Adipose tissue (tissue), 3 donors: ENCODE data around the gene TBXAS1. TPM values are rescaled to one million over a fixed set of nuclear protein-coding genes. Genes with fewer than 3 reads are reported as not detected.
"Not testable (repeated sequence)": the region's sequence is repeated elsewhere in the genome, so short reads cannot be mapped to it uniquely, and the experiment has no call there.

Experiments
- H3K27ac ChIP-seq: one replicate; pipeline ENCODE4 v1.5.1; 2013; ENCODE audit warnings: low read depth, low read length
- WGBS, 3 donors: extraction: QIAGEN DNeasy Blood & Tissue Kit; methylation state at CpG; one replicate each; pipeline ENCODE4 v1.1.7; 2013; 5-methylcytosine and 5-hydroxymethylcytosine counted together
- polyA plus RNA-seq, 3 donors: library from polyadenylated mRNA; stranded (reverse); fragments of 200-250 nt; gene quantifications; one replicate each; pipeline ENCODE4 v1.2.3, GENCODE V29; 2013
- donor health status: healthy with polysubstance abuse.
- donor health status: Bipolar disorder and iron deficiency.
- donor health status: healthy.

TBXAS1 gene
- polyA plus RNA-seq, 3 donors, result 3.4 to 15.7 (median 9.8) TPM

- 94 to 96% (median 95%) methylated on average over 5 of the region's 5 CpGs for WGBS, 3 donors
- no peak overlapping the region for H3K27ac ChIP-seq
Measured at GRCh38 chr7:139899328-139899955, 70.4 kb downstream of the TBXAS1 start.

- 86 to 94% (median 93%) methylated on average over 2 of the region's 2 CpGs for WGBS, 3 donors
- no peak overlapping the region for H3K27ac ChIP-seq
Measured at GRCh38 chr7:139900326-139900725, 71.3 kb downstream of the TBXAS1 start.

GRCh38 chr7:139901056-139901795, 72.2 kb downstream of the TBXAS1 start:
- H3K27ac ChIP-seq, result no peak overlapping the region
- WGBS, 3 donors, result 74 to 83% (median 78%) methylated on average over 6 of the region's 6 CpGs

- 64 to 95% (median 69%) methylated on average over 3 of the region's 3 CpGs for WGBS, 3 donors
- no peak overlapping the region for H3K27ac ChIP-seq
Measured at GRCh38 chr7:139901901-139902300, 72.8 kb downstream of the TBXAS1 start.

- no peak overlapping the region for H3K27ac ChIP-seq
- WGBS, 3 donors, result 84 to 93% (median 93%) methylated on average over 4 of the region's 4 CpGs
Measured at GRCh38 chr7:139902436-139903102, 73.5 kb downstream of the TBXAS1 start.

GRCh38 chr7:139903103-139903477, 74.0 kb downstream of the TBXAS1 start:
- H3K27ac ChIP-seq, result not testable (repeated sequence)
- WGBS, 3 donors, result 68 to 87% (median 74%) methylated on average over 2 of the region's 2 CpGs

- H3K27ac ChIP-seq, result no peak overlapping the region
Measured at GRCh38 chr7:139906879-139907278, 77.8 kb downstream of the TBXAS1 start.

GRCh38 chr7:139908792-139909191, 79.7 kb downstream of the TBXAS1 start:
- H3K27ac ChIP-seq, result no peak overlapping the region

- no peak overlapping the region for H3K27ac ChIP-seq
- 67 to 72% (median 72%) methylated on average over 6 of the region's 6 CpGs for whole genome bisulfite sequencing, 3 donors
Measured at GRCh38 chr7:139909379-139910050, 80.5 kb downstream of the TBXAS1 start.

GRCh38 chr7:139913021-139913844, 84.2 kb downstream of the TBXAS1 start:
- no peak overlapping the region for H3K27ac ChIP-seq
- 76 to 84% (median 83%) methylated on average over 11 of the region's 11 CpGs for WGBS, 3 donors

- 73 to 95% (median 89%) methylated on average over 4 of the region's 4 CpGs for WGBS, 3 donors
- no peak overlapping the region for H3K27ac ChIP-seq
Measured at GRCh38 chr7:139913845-139914135, 84.7 kb downstream of the TBXAS1 start.

GRCh38 chr7:139914306-139915267, 85.5 kb downstream of the TBXAS1 start:
- no peak overlapping the region for H3K27ac ChIP-seq
- WGBS, 3 donors, result 86 to 90% (median 86%) methylated on average over 6 of the region's 6 CpGs

- WGBS, 3 donors, result 68 to 85% (median 82%) methylated on average over 10 of the region's 10 CpGs
- no peak overlapping the region for H3K27ac ChIP-seq
Measured at GRCh38 chr7:139915268-139915863, 86.3 kb downstream of the TBXAS1 start.

- H3K27ac ChIP-seq, result no peak overlapping the region
- WGBS, 3 donors, result 57 to 76% (median 59%) methylated on average over 10 of the region's 10 CpGs
Measured at GRCh38 chr7:139915864-139916716, 87.0 kb downstream of the TBXAS1 start.

GRCh38 chr7:139916717-139917395, 87.8 kb downstream of the TBXAS1 start:
- 75 to 91% (median 76%) methylated on average over 10 of the region's 10 CpGs for WGBS, 3 donors
- H3K27ac ChIP-seq, result no peak overlapping the region

GRCh38 chr7:139917851-139918250, 88.8 kb downstream of the TBXAS1 start:
- H3K27ac ChIP-seq, result no peak overlapping the region
- 76 to 86% (median 85%) methylated on average over 2 of the region's 2 CpGs for WGBS, 3 donors
